ENCODE data around the gene TMPRSS3. TPM values are rescaled to one million over a fixed set of nuclear protein-coding genes. Genes with fewer than 3 reads are reported as not detected.

The TMPRSS3 gene
- polyA plus RNA-seq, 1 of the 3 experiments (the other 2 are of a cell fraction), result not detected

DNA sequence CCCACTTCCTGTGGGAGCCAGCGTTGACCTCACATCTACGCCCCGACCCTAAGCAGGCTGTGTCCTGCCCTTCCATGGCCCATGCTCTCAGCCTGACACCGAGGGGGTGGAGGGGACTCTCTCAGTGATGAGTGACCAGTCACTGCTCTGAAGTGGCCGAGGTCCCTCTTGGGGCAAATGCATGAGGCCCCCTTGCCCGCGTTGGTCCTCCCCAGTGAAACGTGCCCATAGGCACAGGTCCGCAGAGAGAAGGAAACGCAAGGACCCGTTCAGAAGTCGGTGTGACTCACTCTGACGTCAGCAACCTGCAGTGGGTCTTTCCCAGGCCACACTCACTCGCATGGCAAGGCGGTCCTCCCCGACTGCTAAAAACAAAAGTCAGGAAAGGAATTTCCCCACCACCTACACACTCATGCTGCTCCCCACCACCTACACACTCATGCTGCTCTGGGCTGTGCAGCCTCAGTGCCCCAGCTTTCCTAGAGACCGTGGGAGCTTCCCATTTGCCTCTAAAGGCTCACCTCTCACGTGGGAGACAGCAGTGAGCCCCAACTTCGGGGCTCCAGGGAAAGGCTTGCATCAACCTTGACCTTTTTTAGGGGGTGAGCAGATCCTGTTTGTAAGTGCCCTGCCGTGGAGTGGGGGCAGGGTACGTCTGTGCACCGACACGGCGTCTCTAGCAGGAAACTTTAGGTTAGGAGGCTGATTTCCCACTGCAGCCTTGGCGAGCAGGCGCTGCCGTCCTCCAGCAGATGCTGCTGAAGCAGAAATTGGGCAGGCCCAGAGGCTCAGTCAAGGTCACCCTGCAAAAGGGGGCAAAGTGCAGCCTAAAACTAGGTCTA, 19.3 kb upstream of the TMPRSS3 start:
- POLR2A ChIA-PET, result no interaction called here
- H3K4me2 ChIP-seq, result no peak overlapping the region
- H3K4me3 ChIP-seq (ENCODE audit: low read depth in 2 of 2, low read length in 1 of 2), result no peak overlapping the region
- no peaks in the 10 kb centered on the region for H3K36me3 ChIP-seq (replicated peaks in 1 of 2; ENCODE audit: control insufficient read depth in 1 of 2, insufficient read depth in 2 of 2, low read length in 1 of 2)
- no peak overlapping the region for H2AFZ ChIP-seq (ENCODE audit: low read depth)
- TF ChIP-seq, protein P1, sequence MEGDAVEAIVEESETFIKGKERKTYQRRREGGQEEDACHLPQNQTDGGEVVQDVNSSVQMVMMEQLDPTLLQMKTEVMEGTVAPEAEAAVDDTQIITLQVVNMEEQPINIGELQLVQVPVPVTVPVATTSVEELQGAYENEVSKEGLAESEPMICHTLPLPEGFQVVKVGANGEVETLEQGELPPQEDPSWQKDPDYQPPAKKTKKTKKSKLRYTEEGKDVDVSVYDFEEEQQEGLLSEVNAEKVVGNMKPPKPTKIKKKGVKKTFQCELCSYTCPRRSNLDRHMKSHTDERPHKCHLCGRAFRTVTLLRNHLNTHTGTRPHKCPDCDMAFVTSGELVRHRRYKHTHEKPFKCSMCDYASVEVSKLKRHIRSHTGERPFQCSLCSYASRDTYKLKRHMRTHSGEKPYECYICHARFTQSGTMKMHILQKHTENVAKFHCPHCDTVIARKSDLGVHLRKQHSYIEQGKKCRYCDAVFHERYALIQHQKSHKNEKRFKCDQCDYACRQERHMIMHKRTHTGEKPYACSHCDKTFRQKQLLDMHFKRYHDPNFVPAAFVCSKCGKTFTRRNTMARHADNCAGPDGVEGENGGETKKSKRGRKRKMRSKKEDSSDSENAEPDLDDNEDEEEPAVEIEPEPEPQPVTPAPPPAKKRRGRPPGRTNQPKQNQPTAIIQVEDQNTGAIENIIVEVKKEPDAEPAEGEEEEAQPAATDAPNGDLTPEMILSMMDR (IDR thresholded peaks at IDR 0.05), result no peak
- TF ChIP-seq EZH2phosphoT487 (IDR thresholded peaks at IDR 0.05; ENCODE audit: borderline replicate concordance, low read depth) (no peak), GATA2 (CRISPR knock-in tag; IDR thresholded peaks at IDR 0.05) (no peak), SMC3 (IDR thresholded peaks at IDR 0.05; ENCODE audit: low read depth, low read length) (no peak), RFX5 (IDR thresholded peaks at IDR 0.05; ENCODE audit: low read length) (no peak), TAF1 (IDR thresholded peaks at IDR 0.05; ENCODE audit: borderline replicate concordance, low read depth, low read length) (no peak), JUND (IDR thresholded peaks at IDR 0.05) (no peak), POLR2AphosphoS5 (IDR thresholded peaks at IDR 0.05; ENCODE audit: low read depth, low read length) (no peak), RAD21 (IDR thresholded peaks at IDR 0.05; ENCODE audit: low read length) (no peak), MXI1 (IDR thresholded peaks at IDR 0.05; ENCODE audit: low read depth, low read length) (no peak), TEAD4 (IDR thresholded peaks at IDR 0.05; ENCODE audit: borderline replicate concordance, insufficient read depth) (no peak)
- TF ChIP-seq, protein P2, sequence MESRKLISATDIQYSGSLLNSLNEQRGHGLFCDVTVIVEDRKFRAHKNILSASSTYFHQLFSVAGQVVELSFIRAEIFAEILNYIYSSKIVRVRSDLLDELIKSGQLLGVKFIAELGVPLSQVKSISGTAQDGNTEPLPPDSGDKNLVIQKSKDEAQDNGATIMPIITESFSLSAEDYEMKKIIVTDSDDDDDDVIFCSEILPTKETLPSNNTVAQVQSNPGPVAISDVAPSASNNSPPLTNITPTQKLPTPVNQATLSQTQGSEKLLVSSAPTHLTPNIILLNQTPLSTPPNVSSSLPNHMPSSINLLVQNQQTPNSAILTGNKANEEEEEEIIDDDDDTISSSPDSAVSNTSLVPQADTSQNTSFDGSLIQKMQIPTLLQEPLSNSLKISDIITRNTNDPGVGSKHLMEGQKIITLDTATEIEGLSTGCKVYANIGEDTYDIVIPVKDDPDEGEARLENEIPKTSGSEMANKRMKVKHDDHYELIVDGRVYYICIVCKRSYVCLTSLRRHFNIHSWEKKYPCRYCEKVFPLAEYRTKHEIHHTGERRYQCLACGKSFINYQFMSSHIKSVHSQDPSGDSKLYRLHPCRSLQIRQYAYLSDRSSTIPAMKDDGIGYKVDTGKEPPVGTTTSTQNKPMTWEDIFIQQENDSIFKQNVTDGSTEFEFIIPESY (IDR thresholded peaks at IDR 0.05; ENCODE audit: borderline replicate concordance, low read depth), result no peak
- TF ChIP-seq, protein P3, sequence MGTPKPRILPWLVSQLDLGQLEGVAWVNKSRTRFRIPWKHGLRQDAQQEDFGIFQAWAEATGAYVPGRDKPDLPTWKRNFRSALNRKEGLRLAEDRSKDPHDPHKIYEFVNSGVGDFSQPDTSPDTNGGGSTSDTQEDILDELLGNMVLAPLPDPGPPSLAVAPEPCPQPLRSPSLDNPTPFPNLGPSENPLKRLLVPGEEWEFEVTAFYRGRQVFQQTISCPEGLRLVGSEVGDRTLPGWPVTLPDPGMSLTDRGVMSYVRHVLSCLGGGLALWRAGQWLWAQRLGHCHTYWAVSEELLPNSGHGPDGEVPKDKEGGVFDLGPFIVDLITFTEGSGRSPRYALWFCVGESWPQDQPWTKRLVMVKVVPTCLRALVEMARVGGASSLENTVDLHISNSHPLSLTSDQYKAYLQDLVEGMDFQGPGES (IDR thresholded peaks at IDR 0.05; ENCODE audit: low read depth, low read length), result no peak
- TF ChIP-seq, protein P4, sequence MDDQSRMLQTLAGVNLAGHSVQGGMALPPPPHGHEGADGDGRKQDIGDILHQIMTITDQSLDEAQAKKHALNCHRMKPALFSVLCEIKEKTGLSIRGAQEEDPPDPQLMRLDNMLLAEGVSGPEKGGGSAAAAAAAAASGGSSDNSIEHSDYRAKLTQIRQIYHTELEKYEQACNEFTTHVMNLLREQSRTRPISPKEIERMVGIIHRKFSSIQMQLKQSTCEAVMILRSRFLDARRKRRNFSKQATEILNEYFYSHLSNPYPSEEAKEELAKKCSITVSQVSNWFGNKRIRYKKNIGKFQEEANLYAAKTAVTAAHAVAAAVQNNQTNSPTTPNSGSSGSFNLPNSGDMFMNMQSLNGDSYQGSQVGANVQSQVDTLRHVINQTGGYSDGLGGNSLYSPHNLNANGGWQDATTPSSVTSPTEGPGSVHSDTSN (IDR thresholded peaks at IDR 0.05), result no peak
- TF ChIP-seq, protein P5, sequence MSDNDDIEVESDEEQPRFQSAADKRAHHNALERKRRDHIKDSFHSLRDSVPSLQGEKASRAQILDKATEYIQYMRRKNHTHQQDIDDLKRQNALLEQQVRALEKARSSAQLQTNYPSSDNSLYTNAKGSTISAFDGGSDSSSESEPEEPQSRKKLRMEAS (IDR thresholded peaks at IDR 0.05; ENCODE audit: low read depth), result no peak
- TF ChIP-seq, protein P6, sequence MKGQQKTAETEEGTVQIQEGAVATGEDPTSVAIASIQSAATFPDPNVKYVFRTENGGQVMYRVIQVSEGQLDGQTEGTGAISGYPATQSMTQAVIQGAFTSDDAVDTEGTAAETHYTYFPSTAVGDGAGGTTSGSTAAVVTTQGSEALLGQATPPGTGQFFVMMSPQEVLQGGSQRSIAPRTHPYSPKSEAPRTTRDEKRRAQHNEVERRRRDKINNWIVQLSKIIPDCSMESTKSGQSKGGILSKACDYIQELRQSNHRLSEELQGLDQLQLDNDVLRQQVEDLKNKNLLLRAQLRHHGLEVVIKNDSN (IDR thresholded peaks at IDR 0.05; ENCODE audit: borderline replicate concordance, low read depth), result no peak
- no peaks in the 10 kb centered on the region for H4K20me1 ChIP-seq (ENCODE audit: insufficient read depth)
- no peaks in the 10 kb centered on the region for H3F3A ChIP-seq (replicated peaks; ENCODE audit: insufficient read depth)
- H3K9ac ChIP-seq, result no peak overlapping the region
- no peak for DNase-seq
- H3K79me2 ChIP-seq (ENCODE audit: insufficient read depth), result no peaks in the 10 kb centered on the region
- CTCF ChIA-PET, result no interaction called here
- H3K4me1 ChIP-seq (ENCODE audit: control insufficient read depth in 1 of 2, insufficient read depth in 2 of 2, low read depth in 1 of 2, low read length in 1 of 2), result no peaks in the 10 kb centered on the region
- no peaks in the 10 kb centered on the region for H3K9me2 ChIP-seq
- WGBS (ENCODE audit: low lambda C conversion rate), result 40% methylated on average over 20 of the region's 27 CpGs
- H3K9me3 ChIP-seq, result no peaks in the 10 kb centered on the region
- no peak overlapping the region for H3K27ac ChIP-seq (ENCODE audit: low read depth in 2 of 2, low read length in 1 of 2)
- H3K27me3 ChIP-seq (ENCODE audit: insufficient read depth), result no peaks in the 10 kb centered on the region
